BJ (cell line): ENCODE data around the gene PLEKHA7. TPM values are rescaled to one million over a fixed set of nuclear protein-coding genes. Genes with fewer than 3 reads are reported as not detected.

Source experiments
- CTCF ChIA-PET: fragments of 350-600 bp; formaldehyde crosslinking; extraction: SDS; loops from one replicate; lab custom pipeline; 2021; ENCODE audit warnings: antibody characterized with exemption, inconsistent platforms; lab: Yijun Ruan, JAX
- POLR2A ChIA-PET: fragments of 300-600 bp; sonication (Branson Sonifier 250); formaldehyde crosslinking; extraction: SDS; loops from one replicate; lab custom pipeline; 2021; ENCODE audit warnings: antibody characterized with exemption; lab: Charles Lee
- DNase-seq: peaks from one replicate; pipeline ENCODE4 v3.0.0-alpha.2; 2011; ENCODE audit warnings: low read depth
- H3K27me3 ChIP-seq: 2 replicates; pipeline ENCODE4 v1.6.0; 2011; ENCODE audit warnings: low read length; ENCODE audit not compliant: control insufficient read depth, insufficient read depth
- H3K36me3 ChIP-seq: 2 replicates; pipeline ENCODE4 v1.5.1; 2011; ENCODE audit warnings: low read length; ENCODE audit not compliant: control insufficient read depth, insufficient read depth
- H3K4me3 ChIP-seq: 2 replicates; pipeline ENCODE4 v1.5.1; 2011; ENCODE audit warnings: low read depth, mild to moderate bottlenecking, control low read depth, low read length
- polyA plus RNA-seq: library from polyadenylated mRNA; depleted of rRNA; stranded (reverse); fragments of >200 nt; gene quantifications from 2 replicates; pipeline ENCODE4 v1.2.3, GENCODE V29; 2011
- TF ChIP-seq, protein P1 (sequence below): IDR thresholded peaks from 2 replicates; pipeline ENCODE4 v1.5.1; 2011; ENCODE audit warnings: low read depth, mild to moderate bottlenecking, control low read depth, inconsistent platforms, low read length, moderate library complexity; ENCODE audit not compliant: insufficient read depth

Gene PLEKHA7
- polyA plus RNA-seq, 1 experiment: 0.04 TPM

GRCh38 chr11:16840951-16841350 lies 173.3 kb downstream of the PLEKHA7 start:
- POLR2A ChIA-PET: no interaction called here
- Histone ChIP-seq H3K27me3 (no peaks in the 10 kb centered on the region), H3K4me3 (no peak overlapping the region), H3K36me3 (no peaks in the 10 kb centered on the region)
- CTCF ChIA-PET: no interaction called here
- TF ChIP-seq, protein P1, sequence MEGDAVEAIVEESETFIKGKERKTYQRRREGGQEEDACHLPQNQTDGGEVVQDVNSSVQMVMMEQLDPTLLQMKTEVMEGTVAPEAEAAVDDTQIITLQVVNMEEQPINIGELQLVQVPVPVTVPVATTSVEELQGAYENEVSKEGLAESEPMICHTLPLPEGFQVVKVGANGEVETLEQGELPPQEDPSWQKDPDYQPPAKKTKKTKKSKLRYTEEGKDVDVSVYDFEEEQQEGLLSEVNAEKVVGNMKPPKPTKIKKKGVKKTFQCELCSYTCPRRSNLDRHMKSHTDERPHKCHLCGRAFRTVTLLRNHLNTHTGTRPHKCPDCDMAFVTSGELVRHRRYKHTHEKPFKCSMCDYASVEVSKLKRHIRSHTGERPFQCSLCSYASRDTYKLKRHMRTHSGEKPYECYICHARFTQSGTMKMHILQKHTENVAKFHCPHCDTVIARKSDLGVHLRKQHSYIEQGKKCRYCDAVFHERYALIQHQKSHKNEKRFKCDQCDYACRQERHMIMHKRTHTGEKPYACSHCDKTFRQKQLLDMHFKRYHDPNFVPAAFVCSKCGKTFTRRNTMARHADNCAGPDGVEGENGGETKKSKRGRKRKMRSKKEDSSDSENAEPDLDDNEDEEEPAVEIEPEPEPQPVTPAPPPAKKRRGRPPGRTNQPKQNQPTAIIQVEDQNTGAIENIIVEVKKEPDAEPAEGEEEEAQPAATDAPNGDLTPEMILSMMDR: no peak
- no peak for DNase-seq

GRCh38 chr11:16839821-16840220 lies 174.4 kb downstream of the PLEKHA7 start:
- TF ChIP-seq, protein P1: no peak
- ChIA-PET CTCF (interaction anchor here (1.2 kb wide), 1 partner anchor 18 kb away, joined by 3 read pairs; no protein-coding TSS in a partner anchor), POLR2A (no interaction called here)
- no peak for DNase-seq
- H3K4me3 ChIP-seq: no peak overlapping the region
- no peaks in the 10 kb centered on the region for H3K27me3 ChIP-seq
- no peaks in the 10 kb centered on the region for H3K36me3 ChIP-seq

DNA sequence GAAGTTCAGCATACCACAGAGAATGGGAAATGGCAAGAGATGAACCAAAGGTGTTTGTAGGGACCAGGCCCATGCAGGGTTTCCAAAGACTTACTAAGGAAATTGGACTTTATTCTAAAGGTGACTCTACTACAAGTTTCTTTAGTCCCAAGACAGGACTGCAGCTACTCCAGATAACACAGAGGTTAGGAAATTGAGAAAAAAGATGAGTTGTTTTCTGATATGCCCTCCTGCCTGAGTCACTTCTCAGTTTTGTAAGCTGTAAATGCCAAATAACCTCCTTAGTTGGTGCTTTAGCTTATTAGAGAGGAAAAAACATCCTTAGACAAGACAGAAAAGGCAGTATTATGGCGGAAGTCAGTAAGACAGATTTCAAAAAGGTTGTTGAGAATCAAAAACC lies 179.8 kb downstream of the PLEKHA7 start:
- TF ChIP-seq, protein P1: no peak
- no peaks in the 10 kb centered on the region for H3K36me3 ChIP-seq
- no peak overlapping the region for H3K4me3 ChIP-seq
- ChIA-PET CTCF (interaction anchor here (4.8 kb wide), 1 partner anchor 13 kb away, joined by 21 read pairs; no protein-coding TSS in a partner anchor), POLR2A (no interaction called here)
- H3K27me3 ChIP-seq: no peaks in the 10 kb centered on the region
- DNase-seq: no peak

DNA sequence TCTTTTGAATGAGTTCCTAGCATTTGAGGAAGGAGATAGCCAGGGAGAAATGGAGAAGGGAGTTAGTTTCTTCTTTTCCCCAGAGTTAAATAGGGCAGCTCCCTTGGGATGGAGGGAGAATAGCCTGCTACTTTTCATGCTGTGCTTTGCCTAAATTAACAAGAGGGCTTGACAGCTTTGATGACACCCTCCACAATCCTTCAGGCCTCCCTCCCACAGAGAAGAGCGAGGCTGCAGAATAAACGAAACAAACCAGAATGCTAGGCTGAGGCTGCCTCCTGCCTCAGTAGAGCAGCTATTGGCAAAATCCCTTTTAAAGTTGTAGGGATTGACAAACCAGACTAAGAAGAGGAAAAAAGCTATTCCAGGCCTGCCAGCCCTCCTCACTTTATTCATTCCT lies 181.2 kb downstream of the PLEKHA7 start:
- ChIA-PET CTCF (interaction anchor here (1.2 to 2.5 kb wide), 3 partner anchors 9 to 44 kb away, joined by 4 to 10 read pairs (median 6); no protein-coding TSS in a partner anchor), POLR2A (no interaction called here)
- Histone ChIP-seq H3K4me3 (no peak overlapping the region), H3K27me3 (no peaks in the 10 kb centered on the region), H3K36me3 (no peaks in the 10 kb centered on the region)
- DNase-seq: no peak
- TF ChIP-seq, protein P1: no peak

- no peaks in the 10 kb centered on the region for H3K36me3 ChIP-seq
- POLR2A ChIA-PET: no interaction called here
- TF ChIP-seq, protein P1: no peak
- DNase-seq: no peak
- H3K27me3 ChIP-seq: peaks cover 1% of the 10 kb centered on the region
- CTCF ChIA-PET: interaction anchor here (2.4 to 2.5 kb wide), 2 partner anchors 12 to 43 kb away, joined by 6 to 10 read pairs; no protein-coding TSS in a partner anchor
- no peak overlapping the region for H3K4me3 ChIP-seq
Measured at GRCh38 chr11:16832193-16832539, 182.0 kb downstream of the PLEKHA7 start.
